HL-60 (cell line): ENCODE measurements around the gene NFATC1.

Experiments
- POLR2AphosphoS5 ChIP-seq: IDR thresholded peaks from 2 replicates; pipeline ENCODE4 v1.6.1; 2012; ENCODE audit warnings: low read depth
- TF ChIP-seq, protein P1 (sequence below): IDR thresholded peaks from one replicate; pipeline ENCODE4 v1.5.1; 2011; ENCODE audit warnings: low read length, control low read depth, inconsistent platforms; ENCODE audit not compliant: insufficient read depth
- TF ChIP-seq, protein P2 (sequence below): IDR thresholded peaks from 2 replicates; pipeline ENCODE4 v1.6.1; 2012; ENCODE audit warnings: low read depth; ENCODE audit not compliant: insufficient replicate concordance

DNA sequence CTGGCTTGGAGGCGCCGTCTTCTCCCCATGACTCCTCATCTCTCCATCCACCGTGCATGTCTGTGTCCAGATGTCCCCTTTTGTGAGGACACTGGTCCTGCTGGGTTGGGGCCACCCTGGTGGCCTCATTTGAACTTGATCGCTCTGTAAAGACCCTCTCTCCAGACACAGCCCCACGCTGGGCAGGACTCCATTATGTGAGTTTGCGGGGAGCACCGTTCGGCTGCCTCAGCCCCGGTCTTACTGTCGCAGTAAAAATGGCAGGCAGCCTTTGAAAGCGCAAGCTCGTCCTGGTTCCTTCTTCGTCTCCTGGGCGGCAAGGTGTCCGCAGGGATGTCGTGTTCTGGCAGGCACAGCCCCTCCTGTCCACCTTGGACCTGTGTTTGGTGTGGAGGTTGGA is 17.7 kb downstream of the NFATC1 start:
- TF ChIP-seq, protein P1, sequence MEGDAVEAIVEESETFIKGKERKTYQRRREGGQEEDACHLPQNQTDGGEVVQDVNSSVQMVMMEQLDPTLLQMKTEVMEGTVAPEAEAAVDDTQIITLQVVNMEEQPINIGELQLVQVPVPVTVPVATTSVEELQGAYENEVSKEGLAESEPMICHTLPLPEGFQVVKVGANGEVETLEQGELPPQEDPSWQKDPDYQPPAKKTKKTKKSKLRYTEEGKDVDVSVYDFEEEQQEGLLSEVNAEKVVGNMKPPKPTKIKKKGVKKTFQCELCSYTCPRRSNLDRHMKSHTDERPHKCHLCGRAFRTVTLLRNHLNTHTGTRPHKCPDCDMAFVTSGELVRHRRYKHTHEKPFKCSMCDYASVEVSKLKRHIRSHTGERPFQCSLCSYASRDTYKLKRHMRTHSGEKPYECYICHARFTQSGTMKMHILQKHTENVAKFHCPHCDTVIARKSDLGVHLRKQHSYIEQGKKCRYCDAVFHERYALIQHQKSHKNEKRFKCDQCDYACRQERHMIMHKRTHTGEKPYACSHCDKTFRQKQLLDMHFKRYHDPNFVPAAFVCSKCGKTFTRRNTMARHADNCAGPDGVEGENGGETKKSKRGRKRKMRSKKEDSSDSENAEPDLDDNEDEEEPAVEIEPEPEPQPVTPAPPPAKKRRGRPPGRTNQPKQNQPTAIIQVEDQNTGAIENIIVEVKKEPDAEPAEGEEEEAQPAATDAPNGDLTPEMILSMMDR = no peak
- no peak for TF ChIP-seq POLR2AphosphoS5
- TF ChIP-seq, protein P2, sequence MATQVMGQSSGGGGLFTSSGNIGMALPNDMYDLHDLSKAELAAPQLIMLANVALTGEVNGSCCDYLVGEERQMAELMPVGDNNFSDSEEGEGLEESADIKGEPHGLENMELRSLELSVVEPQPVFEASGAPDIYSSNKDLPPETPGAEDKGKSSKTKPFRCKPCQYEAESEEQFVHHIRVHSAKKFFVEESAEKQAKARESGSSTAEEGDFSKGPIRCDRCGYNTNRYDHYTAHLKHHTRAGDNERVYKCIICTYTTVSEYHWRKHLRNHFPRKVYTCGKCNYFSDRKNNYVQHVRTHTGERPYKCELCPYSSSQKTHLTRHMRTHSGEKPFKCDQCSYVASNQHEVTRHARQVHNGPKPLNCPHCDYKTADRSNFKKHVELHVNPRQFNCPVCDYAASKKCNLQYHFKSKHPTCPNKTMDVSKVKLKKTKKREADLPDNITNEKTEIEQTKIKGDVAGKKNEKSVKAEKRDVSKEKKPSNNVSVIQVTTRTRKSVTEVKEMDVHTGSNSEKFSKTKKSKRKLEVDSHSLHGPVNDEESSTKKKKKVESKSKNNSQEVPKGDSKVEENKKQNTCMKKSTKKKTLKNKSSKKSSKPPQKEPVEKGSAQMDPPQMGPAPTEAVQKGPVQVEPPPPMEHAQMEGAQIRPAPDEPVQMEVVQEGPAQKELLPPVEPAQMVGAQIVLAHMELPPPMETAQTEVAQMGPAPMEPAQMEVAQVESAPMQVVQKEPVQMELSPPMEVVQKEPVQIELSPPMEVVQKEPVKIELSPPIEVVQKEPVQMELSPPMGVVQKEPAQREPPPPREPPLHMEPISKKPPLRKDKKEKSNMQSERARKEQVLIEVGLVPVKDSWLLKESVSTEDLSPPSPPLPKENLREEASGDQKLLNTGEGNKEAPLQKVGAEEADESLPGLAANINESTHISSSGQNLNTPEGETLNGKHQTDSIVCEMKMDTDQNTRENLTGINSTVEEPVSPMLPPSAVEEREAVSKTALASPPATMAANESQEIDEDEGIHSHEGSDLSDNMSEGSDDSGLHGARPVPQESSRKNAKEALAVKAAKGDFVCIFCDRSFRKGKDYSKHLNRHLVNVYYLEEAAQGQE = no peak
